Stimulated activated CD8-positive, alpha-beta memory T cell treated with anti-CD3 and anti-CD28 coated beads, Interleukin-15, amount 100 ng/mL, for 4 hours (primary cell): Measurements from ENCODE around the gene PRDX3.

Experiments used
- DNase-seq, 2 donors: peaks; one replicate each; pipeline ENCODE4 v3.0.0-alpha.2; 2020; ENCODE audit warnings: low read depth in 2 of 2

The PRDX3 gene

GRCh38 chr10:119178372-119179119, at the start of gene PRDX3:
TSS of gene PRDX3 (minus strand) at chr10:119178812. CDS start at chr10:119178790, 22 bp downstream.
- peak; percentile 86 to 87 for DNase-seq

GRCh38 chr10:119227825-119228224, 49.2 kb upstream of the PRDX3 start:
- no peak for DNase-seq

GRCh38 chr10:119225083-119225658, 46.6 kb upstream of the PRDX3 start:
- DNase-seq, result no peak

- no peak for DNase-seq
These were observed 44.4 kb upstream of the PRDX3 start for GRCh38 chr10:119222966-119223386.

GRCh38 chr10:119222537-119222936, 43.9 kb upstream of the PRDX3 start:
- DNase-seq, result no peak

- no peak for DNase-seq
These were observed 43.1 kb upstream of the PRDX3 start for GRCh38 chr10:119221666-119222065.

- no peak for DNase-seq
These were observed 42.6 kb upstream of the PRDX3 start for GRCh38 chr10:119221201-119221600.

GRCh38 chr10:119219871-119220270, 41.3 kb upstream of the PRDX3 start:
- DNase-seq, result no peak

- no peak for DNase-seq
These were observed 39.4 kb upstream of the PRDX3 start for GRCh38 chr10:119217991-119218490.

- DNase-seq, result no peak
These were observed 38.8 kb upstream of the PRDX3 start for GRCh38 chr10:119217401-119217800.

- DNase-seq, result no peak
These were observed 37.5 kb upstream of the PRDX3 start for GRCh38 chr10:119216127-119216526.

GRCh38 chr10:119215371-119215770, 36.8 kb upstream of the PRDX3 start:
- no peak for DNase-seq

GRCh38 chr10:119211625-119212441, 33.2 kb upstream of the PRDX3 start:
- no peak for DNase-seq

GRCh38 chr10:119211176-119211575, 32.6 kb upstream of the PRDX3 start:
- no peak for DNase-seq

GRCh38 chr10:119210633-119211032, 32.0 kb upstream of the PRDX3 start:
- DNase-seq, result no peak

- no peak for DNase-seq
These were observed 31.2 kb upstream of the PRDX3 start for GRCh38 chr10:119209736-119210355.

GRCh38 chr10:119209035-119209735, 30.6 kb upstream of the PRDX3 start:
- peak; percentile 40 to 53 for DNase-seq

GRCh38 chr10:119208553-119208940, 29.9 kb upstream of the PRDX3 start:
- DNase-seq, result no peak

- no peak for DNase-seq
These were observed 29.3 kb upstream of the PRDX3 start for GRCh38 chr10:119207713-119208552.

GRCh38 chr10:119207366-119207666, 28.7 kb upstream of the PRDX3 start, which contains the start of gene GRK5:
TSS of gene GRK5 (plus strand) at chr10:119207571. CDS start at chr10:119207918, 347 bp downstream.
- DNase-seq, result peak; percentile 91 to 92
